ENCODE data around the gene MCM3AP.

The MCM3AP gene

GRCh38 chr21:46285206-46285661 is at the start of gene MCM3AP:
MCM3AP (minus strand) TSS chr21:46285611; CDS start chr21:46285286, 325 bp downstream.
- Mint-ChIP-seq H3K27me3 (no peaks in the 10 kb centered on the region), H3K36me3 (peaks cover 12% of the 10 kb centered on the region), H3K27ac (peak within 1 kb of the TSS; percentile 99), H3K4me3 (peak within 1 kb of the TSS; percentile 99), H3K9me3 (no peaks in the 10 kb centered on the region), H3K4me1 (peaks cover 60% of the 10 kb centered on the region)

- Mint-ChIP-seq H3K9me3 (no peaks in the 10 kb centered on the region), H3K27me3 (no peaks in the 10 kb centered on the region), H3K27ac (no peak overlapping the region), H3K4me1 (no peaks in the 10 kb centered on the region), H3K4me3 (no peak overlapping the region), H3K36me3 (peaks cover 18% of the 10 kb centered on the region)
Measured at GRCh38 chr21:46334351-46335140, 49.1 kb upstream of the MCM3AP start.

GRCh38 chr21:46329796-46330195 is 44.4 kb upstream of the MCM3AP start:
- Mint-ChIP-seq H3K9me3 (no peaks in the 10 kb centered on the region), H3K27me3 (no peaks in the 10 kb centered on the region), H3K27ac (no peak overlapping the region), H3K4me1 (peaks cover 13% of the 10 kb centered on the region), H3K36me3 (peaks cover 5% of the 10 kb centered on the region), H3K4me3 (no peak overlapping the region)

DNA sequence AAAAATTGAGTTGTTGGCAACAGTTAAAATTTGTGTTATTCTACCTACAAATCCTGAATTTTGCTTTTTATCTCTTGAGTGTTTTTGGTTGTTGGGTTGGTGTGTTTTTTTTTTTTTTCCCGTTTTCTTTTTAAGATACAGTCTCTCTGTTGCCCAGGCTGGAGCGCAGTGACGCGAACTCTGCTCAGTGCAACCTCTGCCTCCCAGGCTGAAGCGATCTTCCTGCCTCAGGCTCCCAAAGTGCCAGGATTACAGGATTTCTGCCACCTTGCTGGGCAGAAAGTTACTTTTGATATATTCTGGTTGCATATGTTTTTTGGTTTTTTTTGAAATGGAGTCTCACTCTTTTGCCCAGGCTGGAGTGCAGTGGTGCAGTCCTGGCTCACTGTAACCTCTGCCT is 42.7 kb upstream of the MCM3AP start:
- no peak overlapping the region for H3K4me3 Mint-ChIP-seq
- no peaks in the 10 kb centered on the region for H3K9me3 Mint-ChIP-seq
- H3K4me1 Mint-ChIP-seq: peaks cover 15% of the 10 kb centered on the region
- no peak overlapping the region for H3K27ac Mint-ChIP-seq
- peaks cover 4% of the 10 kb centered on the region for H3K36me3 Mint-ChIP-seq
- H3K27me3 Mint-ChIP-seq: no peaks in the 10 kb centered on the region

- Mint-ChIP-seq H3K27me3 (no peaks in the 10 kb centered on the region), H3K4me1 (peaks cover 17% of the 10 kb centered on the region), H3K36me3 (peaks cover 4% of the 10 kb centered on the region), H3K27ac (no peak overlapping the region), H3K4me3 (no peak overlapping the region), H3K9me3 (no peaks in the 10 kb centered on the region)
Measured at GRCh38 chr21:46327711-46328110, 42.3 kb upstream of the MCM3AP start.

- Mint-ChIP-seq H3K27ac (no peak overlapping the region), H3K27me3 (no peaks in the 10 kb centered on the region), H3K4me3 (peak overlapping the region; percentile 1), H3K9me3 (no peaks in the 10 kb centered on the region), H3K4me1 (peaks cover 29% of the 10 kb centered on the region), H3K36me3 (peaks cover 4% of the 10 kb centered on the region)
Measured at GRCh38 chr21:46326110-46326703, 40.8 kb upstream of the MCM3AP start.

DNA sequence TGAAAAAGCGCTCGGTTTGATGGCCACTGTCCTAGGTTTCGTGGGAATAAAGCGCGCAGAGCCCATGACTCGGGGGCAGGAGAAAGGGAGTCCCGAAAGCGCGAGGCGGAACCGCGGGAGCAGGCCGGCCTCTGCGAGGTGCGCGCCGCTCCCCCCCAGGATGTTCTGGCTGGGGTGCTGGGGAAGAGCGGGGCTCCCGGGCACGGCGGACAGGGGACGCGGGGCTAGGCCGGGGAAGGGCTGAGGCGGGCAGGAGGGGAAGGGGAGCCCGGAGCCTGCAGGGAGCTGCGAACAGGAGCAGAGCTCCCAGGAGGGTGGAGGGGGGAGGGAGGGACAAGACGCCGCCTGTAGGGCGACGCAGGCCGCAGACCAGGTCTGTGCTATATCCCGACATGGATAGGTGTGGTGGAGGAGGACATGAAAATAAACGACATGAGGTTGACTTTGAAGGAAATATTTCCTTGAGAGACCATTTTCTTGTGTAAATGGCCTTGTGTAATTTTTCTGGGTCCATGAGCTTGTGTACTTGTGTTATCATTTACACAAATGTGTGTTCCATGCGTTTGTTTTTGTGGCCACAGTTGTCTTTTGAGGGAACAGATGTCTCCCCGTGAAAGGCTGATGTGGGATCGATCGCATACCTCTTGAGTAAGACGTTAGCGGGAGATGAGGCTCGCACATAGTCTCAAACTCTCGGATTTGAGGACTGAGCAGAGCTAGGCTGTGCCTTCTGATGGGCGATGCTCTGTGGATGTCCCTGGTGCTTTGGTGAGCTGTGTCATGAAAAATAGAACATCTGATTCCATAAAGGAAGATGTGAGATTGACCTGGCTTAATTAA is 39.9 kb upstream of the MCM3AP start:
- no peaks in the 10 kb centered on the region for H3K9me3 Mint-ChIP-seq
- peak overlapping the region; percentile 76 for H3K4me3 Mint-ChIP-seq
- H3K27me3 Mint-ChIP-seq: no peaks in the 10 kb centered on the region
- peaks cover 36% of the 10 kb centered on the region for H3K4me1 Mint-ChIP-seq
- no peaks in the 10 kb centered on the region for H3K36me3 Mint-ChIP-seq
- H3K27ac Mint-ChIP-seq: peak overlapping the region; percentile 52

DNA sequence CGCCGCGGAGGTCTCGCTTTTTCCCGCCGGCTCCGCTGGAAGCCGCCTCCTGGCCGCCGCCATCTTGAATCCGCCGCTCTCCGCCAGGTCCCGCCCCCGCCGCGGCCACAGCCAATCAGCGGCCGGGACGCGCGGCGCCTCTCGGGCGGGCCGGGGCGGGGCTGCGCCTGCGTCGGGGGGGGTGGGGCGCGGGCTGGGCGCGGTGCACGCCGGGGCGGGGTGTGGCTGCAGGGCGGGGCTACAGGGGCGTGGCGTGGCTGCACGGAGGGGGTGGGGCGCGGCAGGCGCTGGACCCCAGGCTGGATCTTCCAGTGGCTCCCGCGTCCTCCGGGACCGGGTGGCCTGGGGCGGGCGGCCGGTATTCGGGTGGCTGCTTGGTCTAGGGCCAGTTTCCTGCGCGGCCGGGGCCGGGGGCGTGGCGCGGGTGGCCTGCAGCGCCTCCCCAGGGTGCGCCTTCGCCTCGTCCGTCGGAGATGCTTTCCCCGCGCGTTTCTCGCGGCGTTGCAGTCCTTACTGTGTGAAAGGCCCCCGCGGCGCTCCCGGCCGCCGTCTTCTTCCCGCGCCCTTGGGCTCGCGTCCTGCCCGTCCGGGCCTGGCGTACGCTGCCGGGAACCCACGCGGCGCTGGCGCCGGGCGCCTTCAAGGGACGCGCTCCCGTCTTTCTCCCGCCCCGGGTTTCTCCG is 39.1 kb upstream of the MCM3AP start:
- H3K9me3 Mint-ChIP-seq: no peaks in the 10 kb centered on the region
- H3K36me3 Mint-ChIP-seq: no peaks in the 10 kb centered on the region
- H3K4me3 Mint-ChIP-seq: peak overlapping the region; percentile 98
- H3K27me3 Mint-ChIP-seq: no peaks in the 10 kb centered on the region
- H3K27ac Mint-ChIP-seq: no peak overlapping the region
- peaks cover 36% of the 10 kb centered on the region for H3K4me1 Mint-ChIP-seq

DNA sequence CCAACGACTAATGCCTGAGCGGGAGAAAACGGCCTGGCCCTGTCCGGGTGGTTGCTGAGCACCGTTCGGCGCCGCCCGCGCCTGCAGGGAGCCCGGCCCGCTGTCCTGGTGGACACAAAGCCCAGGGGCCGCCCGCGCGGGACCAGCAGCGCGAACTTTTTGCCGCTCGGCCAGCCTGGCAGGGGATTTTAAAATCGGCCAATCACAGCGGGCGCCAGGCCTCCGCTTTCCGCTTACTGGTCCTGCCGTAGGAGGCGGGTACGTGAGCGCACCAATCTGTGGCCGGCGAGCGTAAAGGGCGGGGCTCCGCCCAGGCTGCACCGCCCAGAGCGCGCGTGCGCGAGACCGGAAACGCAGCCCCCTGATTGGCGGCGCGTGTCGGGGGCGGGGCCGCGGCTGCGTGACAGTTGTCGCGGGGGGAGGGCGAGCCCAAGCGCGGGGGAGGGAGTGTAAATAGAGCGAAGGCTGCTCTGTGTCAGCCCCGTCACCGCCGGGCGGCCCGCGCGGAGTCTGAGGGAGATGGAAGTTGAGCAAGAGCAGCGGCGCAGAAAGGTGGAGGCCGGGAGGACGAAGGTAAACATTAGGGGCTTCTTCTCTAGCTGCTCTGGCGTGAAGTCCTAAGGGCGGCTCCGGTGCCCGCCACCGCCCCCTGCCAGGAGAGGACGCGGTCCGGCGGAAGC is 38.4 kb upstream of the MCM3AP start, which contains the start of the genes C21orf58 and PCNT:
Gene C21orf58, minus strand, starts transcription at position 161 of the 680 bp plus-strand sequence. CDS start 1,132 bp downstream, outside the sequence.
Gene PCNT, plus strand, starts transcription at position 447 of the 680 bp plus-strand sequence. Its CDS starts 73 bp downstream, at position 520.
- Mint-ChIP-seq H3K4me1 (peaks cover 36% of the 10 kb centered on the region), H3K27me3 (no peaks in the 10 kb centered on the region), H3K4me3 (peak within 1 kb of the TSS; percentile 98), H3K27ac (peak within 1 kb of the TSS; percentile 99), H3K9me3 (no peaks in the 10 kb centered on the region), H3K36me3 (no peaks in the 10 kb centered on the region)

GRCh38 chr21:46323227-46323709 is 37.9 kb upstream of the MCM3AP start:
- H3K9me3 Mint-ChIP-seq: no peaks in the 10 kb centered on the region
- H3K27me3 Mint-ChIP-seq: no peaks in the 10 kb centered on the region
- peak overlapping the region; percentile 98 for H3K4me3 Mint-ChIP-seq
- peak overlapping the region; percentile 74 for H3K27ac Mint-ChIP-seq
- H3K36me3 Mint-ChIP-seq: no peaks in the 10 kb centered on the region
- peaks cover 36% of the 10 kb centered on the region for H3K4me1 Mint-ChIP-seq

- Mint-ChIP-seq H3K36me3 (no peaks in the 10 kb centered on the region), H3K27me3 (no peaks in the 10 kb centered on the region), H3K4me1 (peaks cover 36% of the 10 kb centered on the region), H3K27ac (no peak overlapping the region), H3K4me3 (peak overlapping the region; percentile 98), H3K9me3 (no peaks in the 10 kb centered on the region)
Measured at GRCh38 chr21:46322351-46323226, 37.2 kb upstream of the MCM3AP start.

- Mint-ChIP-seq H3K4me1 (peaks cover 25% of the 10 kb centered on the region), H3K36me3 (no peaks in the 10 kb centered on the region), H3K4me3 (no peak overlapping the region), H3K27me3 (no peaks in the 10 kb centered on the region), H3K27ac (no peak overlapping the region), H3K9me3 (no peaks in the 10 kb centered on the region)
Measured at GRCh38 chr21:46320331-46320801, 35.0 kb upstream of the MCM3AP start.

DNA sequence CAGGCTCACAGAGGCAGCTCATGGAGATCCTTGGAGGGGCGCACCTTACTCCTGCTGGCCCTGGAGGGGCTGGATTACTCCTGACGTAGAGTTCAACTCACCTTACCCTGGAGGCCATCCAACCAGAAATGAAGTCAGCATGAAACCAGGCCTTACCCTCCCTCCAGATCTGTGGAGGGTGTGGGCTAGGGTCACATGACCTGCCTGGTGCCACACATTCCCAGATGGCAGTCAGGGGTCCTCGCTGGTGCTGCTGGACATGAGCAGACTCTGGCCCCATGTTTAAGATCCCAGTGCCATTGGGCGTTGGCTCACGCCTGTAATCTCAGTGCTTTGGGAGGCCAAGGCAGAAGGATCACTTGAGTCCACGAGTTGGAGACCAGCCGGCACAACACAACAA is 33.8 kb upstream of the MCM3AP start:
- Mint-ChIP-seq H3K27me3 (no peaks in the 10 kb centered on the region), H3K4me3 (no peak overlapping the region), H3K4me1 (peaks cover 23% of the 10 kb centered on the region), H3K36me3 (no peaks in the 10 kb centered on the region), H3K9me3 (no peaks in the 10 kb centered on the region), H3K27ac (no peak overlapping the region)

DNA sequence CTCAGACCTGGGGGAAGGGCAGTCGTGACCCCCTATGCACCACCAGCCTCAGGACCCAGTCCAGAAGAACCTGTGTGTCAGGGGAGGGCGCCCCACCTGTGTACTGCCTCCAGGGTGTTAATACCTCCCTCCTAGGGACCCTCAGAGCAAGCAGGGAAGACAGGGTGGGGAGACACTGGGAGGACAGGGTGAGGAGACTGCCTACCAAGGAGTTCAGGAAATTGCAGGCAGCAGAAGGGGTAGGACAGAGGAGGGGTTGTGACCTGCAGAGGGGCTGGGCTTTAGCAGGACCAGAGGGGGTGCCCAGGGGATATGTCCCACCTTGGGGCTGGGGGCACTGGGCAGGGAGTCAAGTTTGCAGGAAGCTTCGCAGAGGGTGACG is 33.0 kb upstream of the MCM3AP start:
- Mint-ChIP-seq H3K9me3 (no peaks in the 10 kb centered on the region), H3K27me3 (no peaks in the 10 kb centered on the region), H3K4me3 (no peak overlapping the region), H3K4me1 (peaks cover 23% of the 10 kb centered on the region), H3K27ac (no peak overlapping the region), H3K36me3 (no peaks in the 10 kb centered on the region)

All from activated naive CD4-positive, alpha-beta T cell treated with anti-CD3 and anti-CD28 coated beads, Interleukin-2, amount 50 U/mL, for 24 hours (primary cell).